Panc1 (cell line): ENCODE results near the gene KCNH3. TPM values are rescaled to one million over a fixed set of nuclear protein-coding genes. Genes with fewer than 3 reads are reported as not detected.

Experiments used
- ATAC-seq: fragments of 200-7000 bp; cut with Tn5 transposase; 2 replicates; pipeline ENCODE4 v1.9.1; 2020; ENCODE audit warnings: mild to moderate bottlenecking, moderate library complexity
- BruUV-seq: library from RNA; stranded (reverse); fragments of 400-500 nt; replicated peaks from 2 replicates; lab custom pipeline; 2021; lab: Mats Ljungman, UMichigan
- CTCF ChIA-PET: fragments of 300-600 bp; sonication (Branson Sonifier 250); formaldehyde crosslinking; loops from one replicate; lab custom pipeline; 2022; ENCODE audit warnings: antibody characterized with exemption; lab: Charles Lee
- POLR2A ChIA-PET: fragments of 300-600 bp; sonication (Branson Sonifier 250); formaldehyde crosslinking; loops from one replicate; lab custom pipeline; 2022; ENCODE audit warnings: antibody characterized with exemption; lab: Charles Lee
- DNase-seq: peaks from one replicate; pipeline ENCODE4 v3.0.0-alpha.2; 2010; ENCODE audit warnings: low read depth, low spot score
- H3K27ac ChIP-seq: 2 replicates; pipeline ENCODE4 v1.5.1; 2011; ENCODE audit warnings: mild to moderate bottlenecking, low read length, inconsistent platforms
- H3K27me3 ChIP-seq: fragments of 200-500 bp; sonication (Bioruptor generic); 2 replicates; pipeline ENCODE4 v1.6.0; 2014; ENCODE audit warnings: low read length, inconsistent platforms; ENCODE audit not compliant: control insufficient read depth, insufficient read depth
- H3K36me3 ChIP-seq: fragments of 200-500 bp; sonication (Bioruptor generic); 2 replicates; pipeline ENCODE4 v1.5.1; 2014; ENCODE audit warnings: inconsistent platforms, mild to moderate bottlenecking, low read length, moderate library complexity; ENCODE audit not compliant: control insufficient read depth, insufficient read depth
- H3K4me1 ChIP-seq: 2 replicates; pipeline ENCODE4 v1.5.1; 2011; ENCODE audit warnings: inconsistent platforms, mild to moderate bottlenecking, low read length, moderate library complexity; ENCODE audit not compliant: control insufficient read depth, insufficient read depth
- H3K4me3 ChIP-seq, 2 experiments: 2 replicates each; pipeline ENCODE4 v1.5.1; 2011 to 2012; ENCODE audit warnings: low read depth in 2 of 2, low read length in 2 of 2, mild to moderate bottlenecking in 2 of 2, inconsistent platforms in 1 of 2, moderate library complexity in 1 of 2
- H3K9me3 ChIP-seq: fragments of 200-500 bp; sonication (Bioruptor generic); 2 replicates; pipeline ENCODE4 v1.5.1; 2014; ENCODE audit warnings: low read depth, mild to moderate bottlenecking, inconsistent platforms, low read length, moderate library complexity; ENCODE audit not compliant: control insufficient read depth, insufficient read depth
- POLR2AphosphoS5 ChIP-seq: IDR thresholded peaks from 2 replicates; pipeline ENCODE4 v1.6.1; 2012; ENCODE audit warnings: mild to moderate bottlenecking, low read depth, low read length, moderate library complexity
- SIN3A ChIP-seq: IDR thresholded peaks from 2 replicates; pipeline ENCODE4 v1.6.1; 2012; ENCODE audit warnings: low read depth, mild to moderate bottlenecking, low read length, moderate library complexity, borderline replicate concordance; ENCODE audit not compliant: insufficient read depth
- TCF7L2 ChIP-seq: IDR thresholded peaks from 2 replicates; pipeline ENCODE4 v1.6.1; 2011; ENCODE audit warnings: mild to moderate bottlenecking, low read depth, low read length, inconsistent platforms
- in situ Hi-C: cut with HindIII; loops from 2 replicates; pipeline ENCODE4 v1.10.0; 2016; ENCODE audit warnings: low sequenced_read_pairs, low pct_unique_long_range_greater_than_20kb
- intact Hi-C: fragments of 100-400 bp; cut with micrococcal nuclease; formaldehyde crosslinking; loops from one replicate; pipeline ENCODE4 v1.10.0; 2022; ENCODE audit not compliant: unreplicated experiment
- total RNA-seq: library from RNA; stranded (reverse); gene quantifications from one replicate; pipeline ENCODE4 v1.2.1, GENCODE V29; 2021; ENCODE audit not compliant: unreplicated experiment
- TF ChIP-seq, protein P1 (sequence below): fragments of 450-650 bp; IDR thresholded peaks from 2 replicates; pipeline ENCODE4 v1.5.1; 2017; ENCODE audit warnings: mild to moderate bottlenecking
- TF ChIP-seq, protein P2 (sequence below), 2 experiments: IDR thresholded peaks; 2 replicates each; pipeline ENCODE4 v1.6.1; 2011 to 2012; ENCODE audit warnings: low read depth in 2 of 2, control low read depth in 1 of 2, low read length in 1 of 2, mild to moderate bottlenecking in 1 of 2, moderate library complexity in 1 of 2; ENCODE audit not compliant: insufficient read depth in 1 of 2

The KCNH3 gene
- total RNA-seq, 1 experiment from 2014 or later, result 0.64 TPM

DNA sequence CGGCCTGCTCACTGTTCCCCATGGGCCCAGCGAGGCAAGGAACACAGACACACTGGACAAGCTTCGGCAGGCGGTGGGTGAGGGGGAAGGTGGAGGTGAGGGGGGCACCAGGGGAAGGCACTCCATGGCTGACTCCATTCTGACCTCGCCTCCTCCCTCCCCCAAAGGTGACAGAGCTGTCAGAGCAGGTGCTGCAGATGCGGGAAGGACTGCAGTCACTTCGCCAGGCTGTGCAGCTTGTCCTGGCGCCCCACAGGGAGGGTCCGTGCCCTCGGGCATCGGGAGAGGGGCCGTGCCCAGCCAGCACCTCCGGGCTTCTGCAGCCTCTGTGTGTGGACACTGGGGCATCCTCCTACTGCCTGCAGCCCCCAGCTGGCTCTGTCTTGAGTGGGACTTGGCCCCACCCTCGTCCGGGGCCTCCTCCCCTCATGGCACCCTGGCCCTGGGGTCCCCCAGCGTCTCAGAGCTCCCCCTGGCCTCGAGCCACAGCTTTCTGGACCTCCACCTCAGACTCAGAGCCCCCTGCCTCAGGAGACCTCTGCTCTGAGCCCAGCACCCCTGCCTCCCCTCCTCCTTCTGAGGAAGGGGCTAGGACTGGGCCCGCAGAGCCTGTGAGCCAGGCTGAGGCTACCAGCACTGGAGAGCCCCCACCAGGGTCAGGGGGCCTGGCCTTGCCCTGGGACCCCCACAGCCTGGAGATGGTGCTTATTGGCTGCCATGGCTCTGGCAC lies 18.5 kb downstream of the KCNH3 start:
- ChIA-PET POLR2A (no interaction called here), CTCF (interaction anchor here (1.0 to 1.6 kb wide), 2 partner anchors 23 to 198 kb away, joined by 4 read pairs; no protein-coding TSS in a partner anchor)
- intact Hi-C loops (no loop called here), in situ Hi-C loops (no loop called here)
- Histone ChIP-seq H3K36me3 (no peaks in the 10 kb centered on the region; the same call in 1 of the 2 replicates), H3K27me3 (no peaks in the 10 kb centered on the region), H3K4me1 (no peaks in the 10 kb centered on the region), H3K4me3 (no peak overlapping the region), H3K9me3 (no peaks in the 10 kb centered on the region), H3K27ac (no peak overlapping the region)
- BruUV-seq, result no TSS peak
- TF ChIP-seq, protein P1, sequence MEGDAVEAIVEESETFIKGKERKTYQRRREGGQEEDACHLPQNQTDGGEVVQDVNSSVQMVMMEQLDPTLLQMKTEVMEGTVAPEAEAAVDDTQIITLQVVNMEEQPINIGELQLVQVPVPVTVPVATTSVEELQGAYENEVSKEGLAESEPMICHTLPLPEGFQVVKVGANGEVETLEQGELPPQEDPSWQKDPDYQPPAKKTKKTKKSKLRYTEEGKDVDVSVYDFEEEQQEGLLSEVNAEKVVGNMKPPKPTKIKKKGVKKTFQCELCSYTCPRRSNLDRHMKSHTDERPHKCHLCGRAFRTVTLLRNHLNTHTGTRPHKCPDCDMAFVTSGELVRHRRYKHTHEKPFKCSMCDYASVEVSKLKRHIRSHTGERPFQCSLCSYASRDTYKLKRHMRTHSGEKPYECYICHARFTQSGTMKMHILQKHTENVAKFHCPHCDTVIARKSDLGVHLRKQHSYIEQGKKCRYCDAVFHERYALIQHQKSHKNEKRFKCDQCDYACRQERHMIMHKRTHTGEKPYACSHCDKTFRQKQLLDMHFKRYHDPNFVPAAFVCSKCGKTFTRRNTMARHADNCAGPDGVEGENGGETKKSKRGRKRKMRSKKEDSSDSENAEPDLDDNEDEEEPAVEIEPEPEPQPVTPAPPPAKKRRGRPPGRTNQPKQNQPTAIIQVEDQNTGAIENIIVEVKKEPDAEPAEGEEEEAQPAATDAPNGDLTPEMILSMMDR, result no peak
- TF ChIP-seq POLR2AphosphoS5, result no peak
- no peak for TF ChIP-seq TCF7L2
- no peak for TF ChIP-seq SIN3A
- TF ChIP-seq, protein P2, sequence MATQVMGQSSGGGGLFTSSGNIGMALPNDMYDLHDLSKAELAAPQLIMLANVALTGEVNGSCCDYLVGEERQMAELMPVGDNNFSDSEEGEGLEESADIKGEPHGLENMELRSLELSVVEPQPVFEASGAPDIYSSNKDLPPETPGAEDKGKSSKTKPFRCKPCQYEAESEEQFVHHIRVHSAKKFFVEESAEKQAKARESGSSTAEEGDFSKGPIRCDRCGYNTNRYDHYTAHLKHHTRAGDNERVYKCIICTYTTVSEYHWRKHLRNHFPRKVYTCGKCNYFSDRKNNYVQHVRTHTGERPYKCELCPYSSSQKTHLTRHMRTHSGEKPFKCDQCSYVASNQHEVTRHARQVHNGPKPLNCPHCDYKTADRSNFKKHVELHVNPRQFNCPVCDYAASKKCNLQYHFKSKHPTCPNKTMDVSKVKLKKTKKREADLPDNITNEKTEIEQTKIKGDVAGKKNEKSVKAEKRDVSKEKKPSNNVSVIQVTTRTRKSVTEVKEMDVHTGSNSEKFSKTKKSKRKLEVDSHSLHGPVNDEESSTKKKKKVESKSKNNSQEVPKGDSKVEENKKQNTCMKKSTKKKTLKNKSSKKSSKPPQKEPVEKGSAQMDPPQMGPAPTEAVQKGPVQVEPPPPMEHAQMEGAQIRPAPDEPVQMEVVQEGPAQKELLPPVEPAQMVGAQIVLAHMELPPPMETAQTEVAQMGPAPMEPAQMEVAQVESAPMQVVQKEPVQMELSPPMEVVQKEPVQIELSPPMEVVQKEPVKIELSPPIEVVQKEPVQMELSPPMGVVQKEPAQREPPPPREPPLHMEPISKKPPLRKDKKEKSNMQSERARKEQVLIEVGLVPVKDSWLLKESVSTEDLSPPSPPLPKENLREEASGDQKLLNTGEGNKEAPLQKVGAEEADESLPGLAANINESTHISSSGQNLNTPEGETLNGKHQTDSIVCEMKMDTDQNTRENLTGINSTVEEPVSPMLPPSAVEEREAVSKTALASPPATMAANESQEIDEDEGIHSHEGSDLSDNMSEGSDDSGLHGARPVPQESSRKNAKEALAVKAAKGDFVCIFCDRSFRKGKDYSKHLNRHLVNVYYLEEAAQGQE (IDR thresholded peaks at IDR 0.05; ENCODE audit: insufficient read depth in 1 of 2, low read depth in 2 of 2, low read length in 1 of 2), result no peak
- no peak for ATAC-seq
- no peak for DNase-seq

DNA sequence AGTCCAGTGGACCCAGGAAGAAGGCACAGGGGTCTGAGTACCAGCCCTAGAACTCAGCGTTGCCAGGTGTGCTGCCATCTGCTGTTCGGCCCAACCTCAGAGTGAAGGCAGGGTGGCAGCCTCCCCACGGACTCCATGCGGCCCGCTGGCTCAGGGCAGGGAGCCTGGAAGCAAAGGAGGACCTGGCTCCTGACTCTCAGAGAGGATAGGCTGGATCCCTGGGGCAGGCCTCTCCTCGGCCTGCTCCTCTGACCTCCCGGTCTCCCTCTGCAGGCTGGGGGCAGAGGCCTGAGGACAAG lies 19.0 kb downstream of the KCNH3 start:
- H3K27ac ChIP-seq, result no peak overlapping the region
- no peaks in the 10 kb centered on the region for H3K4me1 ChIP-seq
- in situ Hi-C loops, result no loop called here
- TF ChIP-seq, protein P1, result no peak; the same call in 1 of the 2 replicates
- TF ChIP-seq TCF7L2 (no peak), SIN3A (no peak), POLR2AphosphoS5 (no peak)
- TF ChIP-seq, protein P2 (IDR thresholded peaks at IDR 0.05; ENCODE audit: insufficient read depth in 1 of 2, low read depth in 2 of 2, low read length in 1 of 2), result no peak
- no peaks in the 10 kb centered on the region; the same call in 1 of the 2 replicates for H3K36me3 ChIP-seq
- peak; percentile 70 for ATAC-seq
- no peak overlapping the region for H3K4me3 ChIP-seq
- no peak for DNase-seq
- CTCF ChIA-PET, result no interaction called here
- intact Hi-C loops, result no loop called here
- no peaks in the 10 kb centered on the region for H3K9me3 ChIP-seq
- POLR2A ChIA-PET, result interaction anchor here (0.5 kb wide), 1 partner anchor 626 kb away, joined by 3 read pairs; no protein-coding TSS in a partner anchor
- H3K27me3 ChIP-seq, result no peaks in the 10 kb centered on the region
- no TSS peak for BruUV-seq
